T-cell (primary cell): Measurements from ENCODE around the gene GNE. TPM values are rescaled to one million over a fixed set of nuclear protein-coding genes. Genes with fewer than 3 reads are reported as not detected.
"Not testable (repeated sequence)": the region's sequence is repeated elsewhere in the genome, so short reads cannot be mapped to it uniquely, and the experiment has no call there.

Source experiments
- ATAC-seq, 4 experiments: fragments of 200-7000 bp in 3 of 4; fragments of 150-1000 bp in 1 of 4; cut with Tn5 transposase; replicated peaks in 1 of 4; 1 replicate in 3 of 4; 2 replicates in 1 of 4; pipeline ENCODE4 v1.10.0; 2021; ENCODE audit warnings: moderate library complexity in 3 of 4, mild to moderate bottlenecking in 2 of 4, moderate number of reproducible peaks in 1 of 4
- CTCF ChIA-PET, 2 donors: fragments of 300-600 bp; sonication (Branson Sonifier 250); formaldehyde crosslinking; loops; one replicate each; lab custom pipeline; 2022; ENCODE audit warnings: antibody characterized with exemption in 2 of 2; lab: Charles Lee
- POLR2A ChIA-PET, 2 donors: fragments of 300-600 bp; sonication (Branson Sonifier 250); formaldehyde crosslinking; loops; one replicate each; lab custom pipeline; 2022; ENCODE audit warnings: antibody characterized with exemption in 2 of 2; lab: Charles Lee
- DNase-seq, 35 experiments: peaks; one replicate each; pipeline versions ENCODE4 v3.0.0 to v3.0.0-alpha.2; 2013 to 2023
- H3K27ac ChIP-seq: one replicate; pipeline ENCODE4 v1.5.1; 2013; ENCODE audit warnings: low read length
- H3K27me3 ChIP-seq, 2 experiments: replicated peaks in 1 of 2; 1 replicate in 1 of 2; 2 replicates in 1 of 2; pipeline versions ENCODE4 v1.6.1 to v1.7.0; 2013; ENCODE audit warnings: low read length in 1 of 2, mixed read lengths in 1 of 2; ENCODE audit not compliant: control insufficient read depth in 2 of 2, insufficient read depth in 2 of 2; ENCODE audit errors: extremely low read depth in 1 of 2
- H3K36me3 ChIP-seq, 2 donors: 1 replicate in 1 of 2; 2 replicates in 1 of 2; pipeline versions ENCODE4 v1.6.1 to v1.7.0; 2013; ENCODE audit warnings: low read length in 1 of 2; ENCODE audit not compliant: control insufficient read depth in 2 of 2, insufficient read depth in 1 of 2; ENCODE audit errors: extremely low read depth in 1 of 2
- H3K4me1 ChIP-seq, 2 experiments: 1 replicate in 1 of 2; 2 replicates in 1 of 2; pipeline versions ENCODE4 v1.6.1 to v1.7.0; 2013; ENCODE audit warnings: low read length in 2 of 2, mixed read lengths in 1 of 2; ENCODE audit not compliant: insufficient read depth in 2 of 2, control insufficient read depth in 1 of 2; ENCODE audit errors: extremely low read depth in 1 of 2
- H3K4me3 ChIP-seq, 2 donors: 1 replicate in 1 of 2; 2 replicates in 1 of 2; pipeline versions ENCODE4 v1.5.1 to v1.7.0; 2013; ENCODE audit warnings: mild to moderate bottlenecking in 2 of 2, low read length in 1 of 2, moderate library complexity in 1 of 2; ENCODE audit not compliant: control insufficient read depth in 1 of 2; ENCODE audit errors: extremely low read depth in 1 of 2
- H3K9me3 ChIP-seq: 2 replicates; pipeline ENCODE4 v1.7.0; 2013
- H3K27ac Mint-ChIP-seq, 2 donors: one replicate each; pipeline ENCODE4 v1.8.0; 2020 to 2021; ENCODE audit warnings: mild to moderate bottlenecking in 2 of 2, mixed read lengths in 2 of 2
- H3K27me3 Mint-ChIP-seq, 2 donors: one replicate each; pipeline ENCODE4 v1.8.0; 2021 to 2022; ENCODE audit warnings: mixed read lengths in 2 of 2
- H3K36me3 Mint-ChIP-seq: one replicate; pipeline ENCODE4 v1.8.0; 2021; ENCODE audit warnings: mixed read lengths
- H3K4me1 Mint-ChIP-seq, 3 donors: one replicate each; pipeline ENCODE4 v1.8.0; 2020 to 2022; ENCODE audit warnings: mixed read lengths in 3 of 3, mild to moderate bottlenecking in 1 of 3
- H3K4me3 Mint-ChIP-seq, 3 donors: one replicate each; pipeline ENCODE4 v1.8.0; 2020 to 2022; ENCODE audit warnings: mild to moderate bottlenecking in 3 of 3, mixed read lengths in 3 of 3, moderate library complexity in 3 of 3
- H3K9me3 Mint-ChIP-seq, 3 donors: one replicate each; pipeline ENCODE4 v1.8.0; 2020 to 2022; ENCODE audit warnings: mixed read lengths in 3 of 3
- WGBS: methylation state at CpG from one replicate; pipeline ENCODE4 v1.1.5; 2013; ENCODE audit warnings: missing lambda C conversion rate; ENCODE audit not compliant: insufficient coverage; 5-methylcytosine and 5-hydroxymethylcytosine counted together
- total RNA-seq, 35 experiments: library from RNA in 6 of 35; stranded (reverse) in 6 of 35; fragments of 120-200 nt in 1 of 35; gene quantifications; one replicate each; pipeline versions ENCODE4 v1.2.1 to v1.2.4 and lab custom pipeline; 2013 to 2026

Gene GNE
- total RNA-seq, 5 donors from 2014 or later (not counting 1 experiment from before 2014, with no cell fraction given), result 12.3 to 17.0 (median 14.9) TPM

DNA sequence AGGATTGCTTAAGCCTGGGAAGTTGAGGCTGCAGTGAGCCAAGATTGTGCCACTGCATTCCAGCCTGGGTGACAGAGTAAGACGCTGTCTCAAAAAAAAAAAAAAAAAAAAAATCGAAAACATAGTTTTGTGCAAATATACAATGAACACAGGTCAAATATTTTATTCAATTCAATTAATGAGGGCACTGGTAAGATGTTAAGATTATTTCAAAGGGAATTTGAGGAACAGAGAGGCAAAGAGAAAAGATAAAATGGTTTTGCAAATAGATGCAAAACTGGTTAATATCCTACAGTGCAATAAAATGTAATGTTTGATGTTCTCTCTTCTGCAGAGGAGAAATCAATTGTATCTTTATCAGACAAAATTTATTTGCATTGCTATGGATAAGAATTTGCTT, 39.5 kb upstream of the GNE start:
- no peaks in the 10 kb centered on the region for H3K4me1 Mint-ChIP-seq
- H3K27ac ChIP-seq, result no peak overlapping the region

DNA sequence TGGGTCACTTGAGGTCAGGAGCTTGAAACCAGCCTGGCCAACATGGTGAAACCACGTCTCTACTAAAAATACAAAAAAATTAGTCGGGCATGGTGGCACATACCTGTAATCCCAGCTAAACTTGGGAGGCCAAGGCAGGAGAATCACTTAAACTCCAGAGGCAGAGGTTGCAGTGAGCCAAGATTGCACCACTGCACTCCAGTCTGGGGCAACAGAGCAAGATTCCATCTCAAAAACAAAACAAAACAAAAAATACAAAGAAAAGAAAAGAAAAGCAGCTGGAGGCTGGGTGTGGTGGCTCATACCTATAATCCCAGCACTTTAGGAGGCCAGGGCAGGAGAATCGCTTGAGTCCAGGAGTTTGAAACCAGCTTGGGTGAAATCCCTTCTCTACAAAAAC, 36.7 kb upstream of the GNE start:
- H3K4me3 ChIP-seq, H3K27ac ChIP-seq, H3K9me3 Mint-ChIP-seq, ATAC-seq, H3K27ac Mint-ChIP-seq, H3K36me3 ChIP-seq, CTCF ChIA-PET, H3K9me3 ChIP-seq, H3K36me3 Mint-ChIP-seq, H3K4me1 ChIP-seq, H3K27me3 ChIP-seq, POLR2A ChIA-PET, H3K4me1 Mint-ChIP-seq, H3K27me3 Mint-ChIP-seq, DNase-seq, H3K4me3 Mint-ChIP-seq: not testable (repeated sequence)
- 81% methylated on average over 2 of the region's 3 CpGs for WGBS

More for the DNA sequence above, 39.5 kb upstream of the GNE start:
- no peak overlapping the region for H3K4me3 Mint-ChIP-seq
- DNase-seq, result no peak
- H3K27me3 Mint-ChIP-seq, result no peaks in the 10 kb centered on the region
- H3K4me3 ChIP-seq, result no peak overlapping the region
- no peaks in the 10 kb centered on the region for H3K36me3 Mint-ChIP-seq
- ChIA-PET CTCF (no interaction called here), POLR2A (no interaction called here)
- no peaks in the 10 kb centered on the region for H3K27me3 ChIP-seq
- H3K9me3 ChIP-seq, result no peaks in the 10 kb centered on the region
- H3K4me1 ChIP-seq, result no peaks in the 10 kb centered on the region
- no CpG with 5 or more reads among the region's 2 CpGs for WGBS
- no peak overlapping the region for H3K27ac Mint-ChIP-seq
- H3K9me3 Mint-ChIP-seq, result no peaks in the 10 kb centered on the region
- peaks cover 0 to 4% of the 10 kb centered on the region in 2 donors for H3K36me3 ChIP-seq
- no peak for ATAC-seq

GRCh38 chr9:36293918-36294317, 35.7 kb upstream of the GNE start:
- Mint-ChIP-seq H3K4me3 (no peak overlapping the region), H3K27me3 (no peaks in the 10 kb centered on the region), H3K4me1 (no peaks in the 10 kb centered on the region), H3K9me3 (no peaks in the 10 kb centered on the region), H3K27ac (no peak overlapping the region), H3K36me3 (no peaks in the 10 kb centered on the region)
- ChIA-PET CTCF (no interaction called here), POLR2A (interaction anchor here in 1 of 2 donors (0.6 kb wide), 1 partner anchor 1328 kb away, joined by 4 read pairs; no protein-coding TSS in a partner anchor)
- Histone ChIP-seq H3K27me3 (no peaks in the 10 kb centered on the region), H3K4me1 (no peaks in the 10 kb centered on the region), H3K27ac (no peak overlapping the region), H3K9me3 (no peaks in the 10 kb centered on the region), H3K36me3 (peaks cover 0 to 4% of the 10 kb centered on the region in 2 donors), H3K4me3 (no peak overlapping the region)
- no peak for ATAC-seq
- WGBS, result 95% methylated on average over 5 of the region's 5 CpGs
- no peak for DNase-seq

DNA sequence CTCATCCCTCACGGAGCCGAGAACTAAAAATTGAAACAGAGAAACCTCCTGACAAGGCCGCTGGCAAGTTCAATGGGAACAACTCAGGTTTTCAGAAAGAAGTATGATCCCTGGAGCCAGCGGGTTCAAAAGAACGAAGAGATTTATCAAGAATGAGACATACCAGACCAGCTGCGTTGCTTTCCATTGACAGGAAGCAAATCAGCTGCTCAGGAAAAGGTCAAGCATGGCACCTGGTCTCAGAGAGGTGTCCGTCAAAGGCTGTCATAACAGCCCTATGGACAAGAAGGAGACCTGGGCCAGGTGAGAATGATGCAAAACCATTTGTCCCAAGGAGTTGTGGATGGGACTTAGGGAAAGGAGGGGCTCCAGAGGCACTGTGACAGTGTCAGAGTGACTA, 34.9 kb upstream of the GNE start:
- Histone ChIP-seq H3K27me3 (no peaks in the 10 kb centered on the region), H3K4me1 (no peaks in the 10 kb centered on the region), H3K36me3 (peaks cover 0 to 4% of the 10 kb centered on the region in 2 donors), H3K4me3 (no peak overlapping the region), H3K27ac (no peak overlapping the region), H3K9me3 (no peaks in the 10 kb centered on the region)
- H3K4me3 Mint-ChIP-seq, result no peak overlapping the region
- no peaks in the 10 kb centered on the region for H3K27me3 Mint-ChIP-seq
- H3K9me3 Mint-ChIP-seq, result no peaks in the 10 kb centered on the region
- 95% methylated on average over 7 of the region's 7 CpGs for WGBS
- ATAC-seq (no peak), DNase-seq (no peak)
- ChIA-PET POLR2A (no interaction called here), CTCF (no interaction called here)
- H3K4me1 Mint-ChIP-seq, result no peaks in the 10 kb centered on the region
- no peak overlapping the region for H3K27ac Mint-ChIP-seq
- H3K36me3 Mint-ChIP-seq, result no peaks in the 10 kb centered on the region

- H3K4me3 ChIP-seq, result no peak overlapping the region
- H3K4me1 Mint-ChIP-seq, result no peaks in the 10 kb centered on the region
- no peak overlapping the region for H3K27ac Mint-ChIP-seq
- H3K36me3 Mint-ChIP-seq, result no peaks in the 10 kb centered on the region
- CTCF ChIA-PET, result no interaction called here
- H3K27me3 ChIP-seq, result no peaks in the 10 kb centered on the region
- no peaks in the 10 kb centered on the region for H3K4me1 ChIP-seq
- no peaks in the 10 kb centered on the region for H3K9me3 Mint-ChIP-seq
- no peak overlapping the region for H3K27ac ChIP-seq
- POLR2A ChIA-PET, result no interaction called here
- 92% methylated on average over 11 of the region's 12 CpGs for WGBS
- H3K27me3 Mint-ChIP-seq, result no peaks in the 10 kb centered on the region
- ATAC-seq (no peak), DNase-seq (no peak)
- H3K9me3 ChIP-seq, result no peaks in the 10 kb centered on the region
- peaks cover 0 to 4% of the 10 kb centered on the region in 2 donors for H3K36me3 ChIP-seq
- no peak overlapping the region for H3K4me3 Mint-ChIP-seq
Measured at GRCh38 chr9:36292641-36293040, 34.4 kb upstream of the GNE start.

DNA sequence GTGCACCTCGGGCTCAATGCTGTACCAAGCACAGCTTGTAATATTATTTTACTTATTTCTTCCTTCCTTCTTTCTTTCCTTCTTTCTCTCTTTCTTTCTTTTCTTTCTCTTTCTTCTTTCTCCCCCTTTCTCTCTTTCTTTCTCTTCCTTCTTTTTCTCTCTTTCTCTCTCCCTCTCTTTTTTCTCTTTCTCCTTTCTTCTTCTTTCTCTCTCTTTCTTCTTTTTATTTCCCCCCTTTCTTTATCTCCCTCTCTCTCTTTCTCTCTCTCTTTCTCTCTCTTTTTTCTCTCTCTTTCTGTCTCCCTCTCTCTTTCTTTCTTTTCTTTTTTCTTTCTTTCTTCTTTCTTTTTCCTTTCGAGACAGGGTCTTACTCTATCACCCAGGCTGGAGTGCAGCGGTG, 32.7 kb upstream of the GNE start:
- peaks cover 0 to 4% of the 10 kb centered on the region in 2 donors for H3K36me3 ChIP-seq
- Mint-ChIP-seq H3K9me3 (no peaks in the 10 kb centered on the region), H3K36me3 (peaks cover 5% of the 10 kb centered on the region), H3K4me3 (no peak overlapping the region), H3K27me3 (no peaks in the 10 kb centered on the region), H3K4me1 (no peaks in the 10 kb centered on the region), H3K27ac (no peak overlapping the region)
- POLR2A ChIA-PET, result no interaction called here
- H3K27me3 ChIP-seq, result no peaks in the 10 kb centered on the region
- no peak for ATAC-seq
- H3K4me1 ChIP-seq, result no peaks in the 10 kb centered on the region
- no peak for DNase-seq
- H3K4me3 ChIP-seq, result no peak overlapping the region
- H3K9me3 ChIP-seq, result no peaks in the 10 kb centered on the region
- WGBS, result 100% methylated on average over 1 of the region's 3 CpGs
- CTCF ChIA-PET, result no interaction called here
- no peak overlapping the region for H3K27ac ChIP-seq

GRCh38 chr9:36289836-36290435, 31.7 kb upstream of the GNE start:
- no peaks in the 10 kb centered on the region for H3K9me3 ChIP-seq
- H3K27ac Mint-ChIP-seq, result no peak overlapping the region
- no peaks in the 10 kb centered on the region for H3K27me3 ChIP-seq
- no peaks in the 10 kb centered on the region for H3K4me1 ChIP-seq
- H3K36me3 Mint-ChIP-seq, result peaks cover 5% of the 10 kb centered on the region
- H3K4me3 ChIP-seq, result no peak overlapping the region
- DNase-seq (no peak), ATAC-seq (no peak)
- no peak overlapping the region for H3K4me3 Mint-ChIP-seq
- H3K36me3 ChIP-seq, result peaks cover 0 to 4% of the 10 kb centered on the region in 2 donors
- H3K9me3 Mint-ChIP-seq, result no peaks in the 10 kb centered on the region
- H3K27me3 Mint-ChIP-seq, result no peaks in the 10 kb centered on the region
- no peak overlapping the region for H3K27ac ChIP-seq
- WGBS, result no CpG with 5 or more reads among the region's 3 CpGs
- ChIA-PET CTCF (no interaction called here), POLR2A (no interaction called here)
- no peaks in the 10 kb centered on the region for H3K4me1 Mint-ChIP-seq
